HEK293 (cell line): Measurements from ENCODE around the gene HUNK.

Source experiments
- CTCF ChIA-PET: fragments of 350-600 bp; formaldehyde crosslinking; extraction: SDS; loops from one replicate; lab custom pipeline; 2021; ENCODE audit warnings: antibody characterized with exemption; lab: Yijun Ruan, JAX
- POLR2A ChIA-PET: fragments of 300-600 bp; formaldehyde crosslinking; extraction: SDS; loops from one replicate; lab custom pipeline; 2020; ENCODE audit warnings: antibody characterized with exemption, inconsistent platforms; lab: Yijun Ruan, JAX
- H3K27ac ChIP-seq: fragments of 200-500 bp; sonication (Bioruptor generic); 2 replicates; pipeline ENCODE4 v1.5.1; 2014; ENCODE audit warnings: low read depth, low read length, control low read depth, inconsistent platforms; ENCODE audit errors: extremely low read depth
- H3K36me3 ChIP-seq, 2 experiments: fragments of 200-500 bp in 1 of 2; sonication (Bioruptor generic) in 1 of 2; 1 replicate in 1 of 2; 2 replicates in 1 of 2; pipeline ENCODE4 v1.5.1; 2014 to 2017; ENCODE audit warnings: inconsistent platforms in 2 of 2, low read length in 2 of 2; ENCODE audit not compliant: control insufficient read depth in 2 of 2, insufficient read depth in 1 of 2
- H3K4me1 ChIP-seq: fragments of 200-500 bp; sonication (Bioruptor generic); 2 replicates; pipeline ENCODE4 v1.5.1; 2014; ENCODE audit warnings: mild to moderate bottlenecking, low read length, inconsistent platforms; ENCODE audit not compliant: control insufficient read depth, insufficient read depth
- H3K4me3 ChIP-seq: 2 replicates; pipeline ENCODE4 v1.5.1; 2011; ENCODE audit warnings: low read depth, mild to moderate bottlenecking, control low read depth, low read length, moderate library complexity
- H3K9me3 ChIP-seq: fragments of 200-500 bp; sonication (Bioruptor generic); 2 replicates; pipeline ENCODE4 v1.5.1; 2014; ENCODE audit warnings: low read depth, low read length, inconsistent platforms; ENCODE audit not compliant: control insufficient read depth, insufficient read depth
- OVOL3 ChIP-seq: fragments of 450-650 bp; formaldehyde crosslinking; IDR thresholded peaks from 2 replicates; pipeline ENCODE4 v1.5.1; 2016; ENCODE audit warnings: missing biosample characterization, missing genetic modification characterization
- ZBTB20 ChIP-seq: fragments of 450-650 bp; formaldehyde crosslinking; IDR thresholded peaks from 2 replicates; pipeline ENCODE4 v1.5.1; 2016; ENCODE audit warnings: missing biosample characterization, missing genetic modification characterization
- ZFP41 ChIP-seq: fragments of 450-650 bp; formaldehyde crosslinking; IDR thresholded peaks from 2 replicates; pipeline ENCODE4 v1.5.1; 2016; ENCODE audit warnings: missing biosample characterization, missing genetic modification characterization, borderline replicate concordance
- ZFP69B ChIP-seq: fragments of 450-650 bp; formaldehyde crosslinking; IDR thresholded peaks from 2 replicates; pipeline ENCODE4 v1.5.1; 2016; ENCODE audit warnings: missing biosample characterization, missing genetic modification characterization
- ZNF223 ChIP-seq: fragments of 450-650 bp; formaldehyde crosslinking; IDR thresholded peaks from 2 replicates; pipeline ENCODE4 v1.5.1; 2016; ENCODE audit warnings: missing biosample characterization, missing genetic modification characterization
- ZNF366 ChIP-seq: fragments of 450-650 bp; formaldehyde crosslinking; conservative IDR thresholded peaks from 2 replicates; pipeline ENCODE4 v1.5.1; 2016; ENCODE audit warnings: missing biosample characterization, missing genetic modification characterization
- ZNF391 ChIP-seq: fragments of 450-650 bp; formaldehyde crosslinking; IDR thresholded peaks from 2 replicates; pipeline ENCODE4 v1.5.1; 2016; ENCODE audit warnings: low read depth, missing biosample characterization, missing genetic modification characterization, borderline replicate concordance
- ZNF394 ChIP-seq: fragments of 450-650 bp; formaldehyde crosslinking; IDR thresholded peaks from 2 replicates; pipeline ENCODE4 v1.5.1; 2016; ENCODE audit warnings: missing biosample characterization, missing genetic modification characterization, mild to moderate bottlenecking, moderate library complexity, borderline replicate concordance
- ZNF423 ChIP-seq: fragments of 450-650 bp; formaldehyde crosslinking; IDR thresholded peaks from 2 replicates; pipeline ENCODE4 v1.5.1; 2016; ENCODE audit warnings: missing biosample characterization, missing genetic modification characterization
- ZNF544 ChIP-seq: fragments of 450-650 bp; formaldehyde crosslinking; IDR thresholded peaks from 2 replicates; pipeline ENCODE4 v1.5.0; 2017; ENCODE audit warnings: missing biosample characterization, missing genetic modification characterization
- ZNF555 ChIP-seq: fragments of 450-650 bp; formaldehyde crosslinking; conservative IDR thresholded peaks from 2 replicates; pipeline ENCODE4 v1.5.1; 2017; ENCODE audit warnings: missing biosample characterization, mild to moderate bottlenecking, missing genetic modification characterization, inconsistent platforms
- ZNF571 ChIP-seq: fragments of 450-650 bp; formaldehyde crosslinking; IDR thresholded peaks from 2 replicates; pipeline ENCODE4 v1.5.0; 2017; ENCODE audit warnings: missing biosample characterization, missing genetic modification characterization
- ZNF600 ChIP-seq: fragments of 450-650 bp; formaldehyde crosslinking; IDR thresholded peaks from 2 replicates; pipeline ENCODE4 v1.5.1; 2016; ENCODE audit warnings: missing biosample characterization, missing genetic modification characterization
- ZNF623 ChIP-seq: fragments of 450-650 bp; formaldehyde crosslinking; IDR thresholded peaks from 2 replicates; pipeline ENCODE4 v1.5.1; 2016; ENCODE audit warnings: missing biosample characterization, missing genetic modification characterization
- ZNF654 ChIP-seq: fragments of 450-650 bp; formaldehyde crosslinking; IDR thresholded peaks from 2 replicates; pipeline ENCODE4 v1.5.1; 2016; ENCODE audit warnings: low read depth, missing biosample characterization, missing genetic modification characterization
- ZNF76 ChIP-seq: fragments of 450-650 bp; formaldehyde crosslinking; IDR thresholded peaks from 2 replicates; pipeline ENCODE4; 2016; ENCODE audit warnings: low read depth, missing biosample characterization, missing genetic modification characterization, borderline replicate concordance
- ZNF768 ChIP-seq: fragments of 450-650 bp; formaldehyde crosslinking; IDR thresholded peaks from 2 replicates; pipeline ENCODE4 v1.5.1; 2018; ENCODE audit warnings: missing biosample characterization, mild to moderate bottlenecking, missing genetic modification characterization
- ZNF791 ChIP-seq: fragments of 450-650 bp; formaldehyde crosslinking; IDR thresholded peaks from 2 replicates; pipeline ENCODE4 v1.5.1; 2016; ENCODE audit warnings: missing biosample characterization, missing genetic modification characterization
- ZSCAN18 ChIP-seq: fragments of 450-650 bp; formaldehyde crosslinking; IDR thresholded peaks from 2 replicates; pipeline ENCODE4 v1.5.1; 2016; ENCODE audit warnings: missing biosample characterization, missing genetic modification characterization
- TF ChIP-seq, protein P1 (sequence below): fragments of 450-650 bp; formaldehyde crosslinking; IDR thresholded peaks from 2 replicates; pipeline ENCODE4 v1.5.1; 2016; ENCODE audit warnings: missing biosample characterization, missing genetic modification characterization
- TF ChIP-seq, protein P2 (sequence below): fragments of 450-650 bp; formaldehyde crosslinking; IDR thresholded peaks from 2 replicates; pipeline ENCODE4; 2016; ENCODE audit warnings: missing biosample characterization, missing genetic modification characterization

Gene HUNK

DNA sequence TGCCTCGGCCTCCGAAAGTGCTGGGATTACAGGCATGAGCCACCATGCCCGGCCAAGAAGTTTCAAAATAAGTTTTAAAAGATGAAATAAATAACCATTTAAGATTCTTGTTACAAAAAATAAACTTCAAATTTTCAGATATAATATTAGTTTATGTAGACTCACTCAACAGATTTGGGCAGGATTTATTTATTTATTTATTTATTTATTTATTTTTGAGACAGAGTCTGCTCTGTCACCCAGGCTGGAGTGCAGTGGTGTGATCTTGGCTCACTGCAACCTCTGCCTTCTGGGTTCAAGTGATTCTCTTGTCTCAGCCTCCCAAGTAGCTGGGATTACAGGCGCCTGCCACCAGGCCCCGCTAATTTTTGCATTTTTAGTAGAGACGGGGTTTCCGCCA is 15.2 kb upstream of the HUNK start (continued):
- peak; percentile 53 for TF ChIP-seq ZNF623 (tag by site-specific recombination)
- TF ChIP-seq ZNF394 (tag by site-specific recombination): peak; percentile 88

GRCh38 chr21:31860851-31861250 is 12.0 kb upstream of the HUNK start:
- Histone ChIP-seq H3K9me3 (no peaks in the 10 kb centered on the region), H3K36me3 (no peaks in the 10 kb centered on the region), H3K27ac (no peak overlapping the region), H3K4me1 (no peaks in the 10 kb centered on the region), H3K4me3 (no peak overlapping the region)
- ChIA-PET CTCF (interaction anchor here (1.6 to 2.0 kb wide), 2 partner anchors 75 to 397 kb away, joined by 3 to 9 read pairs; no protein-coding TSS in a partner anchor), POLR2A (no interaction called here)
- TF ChIP-seq ZSCAN18 (tag by site-specific recombination) (no peak), ZNF366 (tag by site-specific recombination) (no peak), ZBTB20 (no peak), ZFP69B (tag by site-specific recombination) (no peak), ZNF571 (no peak), ZNF223 (tag by site-specific recombination) (no peak), ZNF423 (tag by site-specific recombination) (no peak)
- TF ChIP-seq, protein P1, sequence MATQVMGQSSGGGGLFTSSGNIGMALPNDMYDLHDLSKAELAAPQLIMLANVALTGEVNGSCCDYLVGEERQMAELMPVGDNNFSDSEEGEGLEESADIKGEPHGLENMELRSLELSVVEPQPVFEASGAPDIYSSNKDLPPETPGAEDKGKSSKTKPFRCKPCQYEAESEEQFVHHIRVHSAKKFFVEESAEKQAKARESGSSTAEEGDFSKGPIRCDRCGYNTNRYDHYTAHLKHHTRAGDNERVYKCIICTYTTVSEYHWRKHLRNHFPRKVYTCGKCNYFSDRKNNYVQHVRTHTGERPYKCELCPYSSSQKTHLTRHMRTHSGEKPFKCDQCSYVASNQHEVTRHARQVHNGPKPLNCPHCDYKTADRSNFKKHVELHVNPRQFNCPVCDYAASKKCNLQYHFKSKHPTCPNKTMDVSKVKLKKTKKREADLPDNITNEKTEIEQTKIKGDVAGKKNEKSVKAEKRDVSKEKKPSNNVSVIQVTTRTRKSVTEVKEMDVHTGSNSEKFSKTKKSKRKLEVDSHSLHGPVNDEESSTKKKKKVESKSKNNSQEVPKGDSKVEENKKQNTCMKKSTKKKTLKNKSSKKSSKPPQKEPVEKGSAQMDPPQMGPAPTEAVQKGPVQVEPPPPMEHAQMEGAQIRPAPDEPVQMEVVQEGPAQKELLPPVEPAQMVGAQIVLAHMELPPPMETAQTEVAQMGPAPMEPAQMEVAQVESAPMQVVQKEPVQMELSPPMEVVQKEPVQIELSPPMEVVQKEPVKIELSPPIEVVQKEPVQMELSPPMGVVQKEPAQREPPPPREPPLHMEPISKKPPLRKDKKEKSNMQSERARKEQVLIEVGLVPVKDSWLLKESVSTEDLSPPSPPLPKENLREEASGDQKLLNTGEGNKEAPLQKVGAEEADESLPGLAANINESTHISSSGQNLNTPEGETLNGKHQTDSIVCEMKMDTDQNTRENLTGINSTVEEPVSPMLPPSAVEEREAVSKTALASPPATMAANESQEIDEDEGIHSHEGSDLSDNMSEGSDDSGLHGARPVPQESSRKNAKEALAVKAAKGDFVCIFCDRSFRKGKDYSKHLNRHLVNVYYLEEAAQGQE (tag by site-specific recombination): no peak

DNA sequence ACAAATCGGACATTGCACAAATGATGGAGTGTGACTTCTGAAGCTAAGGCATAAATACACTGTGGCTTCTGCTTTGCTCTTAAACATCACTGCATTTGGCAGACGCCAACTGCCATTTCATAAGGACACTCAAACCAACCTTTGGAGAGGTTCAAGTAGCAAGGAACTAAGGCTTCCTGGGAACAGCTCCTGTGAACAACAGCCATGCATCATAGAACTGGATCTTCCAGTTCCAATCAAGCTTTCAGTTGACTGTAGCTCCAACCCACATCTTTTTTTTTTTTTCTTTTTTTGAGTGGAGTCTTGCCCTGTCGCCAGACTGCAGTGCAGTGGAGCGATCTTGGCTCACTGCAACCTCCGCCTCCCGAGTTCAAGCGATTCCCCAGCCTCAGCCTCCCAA is 10.7 kb upstream of the HUNK start:
- Histone ChIP-seq H3K27ac (no peak overlapping the region), H3K36me3 (no peaks in the 10 kb centered on the region), H3K9me3 (no peaks in the 10 kb centered on the region), H3K4me3 (no peak overlapping the region), H3K4me1 (no peaks in the 10 kb centered on the region)
- ChIA-PET CTCF (interaction anchor here (0.7 to 1.6 kb wide), 3 partner anchors 18 to 827 kb away, joined by 3 read pairs; no protein-coding TSS in a partner anchor), POLR2A (interaction anchor here (0.6 kb wide), 1 partner anchor 593 kb away, joined by 3 read pairs; no protein-coding TSS in a partner anchor)
- TF ChIP-seq ZNF600 (tag by site-specific recombination) (no peak), ZNF654 (no peak), ZFP41 (no peak), ZNF555 (tag by site-specific recombination) (no peak), ZNF76 (tag by site-specific recombination) (no peak), ZNF768 (tag by site-specific recombination) (no peak), OVOL3 (tag by site-specific recombination) (no peak), ZBTB20 (no peak), ZNF223 (tag by site-specific recombination) (no peak), ZNF391 (no peak), ZNF544 (tag by site-specific recombination) (no peak), ZNF423 (tag by site-specific recombination) (no peak), ZNF791 (tag by site-specific recombination) (no peak)
- TF ChIP-seq, protein P2, sequence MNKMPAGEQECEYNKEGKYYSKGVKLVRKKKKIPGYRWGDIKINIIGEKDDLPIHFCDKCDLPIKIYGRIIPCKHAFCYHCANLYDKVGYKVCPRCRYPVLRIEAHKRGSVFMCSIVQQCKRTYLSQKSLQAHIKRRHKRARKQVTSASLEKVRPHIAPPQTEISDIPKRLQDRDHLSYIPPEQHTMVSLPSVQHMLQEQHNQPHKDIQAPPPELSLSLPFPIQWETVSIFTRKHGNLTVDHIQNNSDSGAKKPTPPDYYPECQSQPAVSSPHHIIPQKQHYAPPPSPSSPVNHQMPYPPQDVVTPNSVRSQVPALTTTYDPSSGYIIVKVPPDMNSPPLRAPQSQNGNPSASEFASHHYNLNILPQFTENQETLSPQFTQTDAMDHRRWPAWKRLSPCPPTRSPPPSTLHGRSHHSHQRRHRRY (tag by site-specific recombination): no peak
